ENCODE data around the gene LOXHD1.

DNA sequence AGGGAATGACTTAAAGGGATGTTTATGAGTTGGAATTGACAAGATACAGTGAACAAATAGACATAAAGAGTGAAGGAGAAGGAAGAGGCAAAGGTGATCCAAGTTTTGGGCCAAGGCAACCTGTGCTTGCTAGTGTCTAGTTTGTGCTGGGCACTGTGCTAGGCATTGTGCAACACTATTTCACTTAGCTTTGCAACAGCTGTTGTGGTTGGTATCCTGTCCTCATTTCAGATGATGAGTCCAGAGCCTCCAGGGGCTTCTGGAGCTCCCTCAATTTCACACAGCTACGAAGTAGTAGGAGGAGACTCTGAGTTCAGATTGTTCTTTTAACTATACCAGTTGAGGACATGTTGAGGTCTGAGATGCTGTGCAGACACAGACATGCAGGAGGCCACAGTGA, 18.1 kb upstream of the LOXHD1 start:
- TF ChIP-seq, protein P1, sequence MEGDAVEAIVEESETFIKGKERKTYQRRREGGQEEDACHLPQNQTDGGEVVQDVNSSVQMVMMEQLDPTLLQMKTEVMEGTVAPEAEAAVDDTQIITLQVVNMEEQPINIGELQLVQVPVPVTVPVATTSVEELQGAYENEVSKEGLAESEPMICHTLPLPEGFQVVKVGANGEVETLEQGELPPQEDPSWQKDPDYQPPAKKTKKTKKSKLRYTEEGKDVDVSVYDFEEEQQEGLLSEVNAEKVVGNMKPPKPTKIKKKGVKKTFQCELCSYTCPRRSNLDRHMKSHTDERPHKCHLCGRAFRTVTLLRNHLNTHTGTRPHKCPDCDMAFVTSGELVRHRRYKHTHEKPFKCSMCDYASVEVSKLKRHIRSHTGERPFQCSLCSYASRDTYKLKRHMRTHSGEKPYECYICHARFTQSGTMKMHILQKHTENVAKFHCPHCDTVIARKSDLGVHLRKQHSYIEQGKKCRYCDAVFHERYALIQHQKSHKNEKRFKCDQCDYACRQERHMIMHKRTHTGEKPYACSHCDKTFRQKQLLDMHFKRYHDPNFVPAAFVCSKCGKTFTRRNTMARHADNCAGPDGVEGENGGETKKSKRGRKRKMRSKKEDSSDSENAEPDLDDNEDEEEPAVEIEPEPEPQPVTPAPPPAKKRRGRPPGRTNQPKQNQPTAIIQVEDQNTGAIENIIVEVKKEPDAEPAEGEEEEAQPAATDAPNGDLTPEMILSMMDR (IDR thresholded peaks at IDR 0.05) = no peak
- no peak for TF ChIP-seq POLR2A (IDR thresholded peaks at IDR 0.05)
- TF ChIP-seq POLR2AphosphoS5 (IDR thresholded peaks at IDR 0.05; ENCODE audit: insufficient read depth in 1 of 2, low read depth in 1 of 2) = no peak

All from vagina (tissue), 2 donors.